GM21737 (cell line): ENCODE data around the gene PHRF1.

Experiments
- ATAC-seq: cut with Tn5 transposase; IDR thresholded peaks from one replicate; pipeline ENCODE4 v1.9.1; 2021; ENCODE audit warnings: mild to moderate bottlenecking, moderate library complexity; ENCODE audit not compliant: unreplicated experiment

The PHRF1 gene

DNA sequence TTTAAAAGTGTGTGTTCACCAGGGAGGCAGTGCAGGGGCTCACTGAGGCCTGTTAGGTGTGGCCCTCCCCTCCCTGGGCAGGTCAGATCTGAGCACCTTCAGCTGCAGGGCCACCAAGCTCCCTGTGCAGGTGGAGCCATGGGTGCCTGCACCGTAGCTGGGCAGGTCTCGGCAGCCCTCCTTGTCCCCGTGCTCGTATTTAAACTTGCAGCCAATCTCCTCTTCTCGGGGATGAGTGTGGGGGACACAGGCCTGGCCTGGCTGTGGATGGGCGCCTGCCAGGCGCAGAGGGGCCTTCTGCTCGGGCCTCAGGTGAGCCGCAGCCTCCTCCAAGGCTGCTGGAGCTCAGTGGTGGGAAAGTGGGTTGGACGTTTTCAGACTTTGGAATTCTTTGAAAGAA lies 19.1 kb downstream of the PHRF1 start:
- no peak for ATAC-seq

GRCh38 chr11:596374-596773 lies 20.1 kb downstream of the PHRF1 start:
- ATAC-seq, result no peak

GRCh38 chr11:597166-597725 lies 21.0 kb downstream of the PHRF1 start:
- no peak for ATAC-seq

DNA sequence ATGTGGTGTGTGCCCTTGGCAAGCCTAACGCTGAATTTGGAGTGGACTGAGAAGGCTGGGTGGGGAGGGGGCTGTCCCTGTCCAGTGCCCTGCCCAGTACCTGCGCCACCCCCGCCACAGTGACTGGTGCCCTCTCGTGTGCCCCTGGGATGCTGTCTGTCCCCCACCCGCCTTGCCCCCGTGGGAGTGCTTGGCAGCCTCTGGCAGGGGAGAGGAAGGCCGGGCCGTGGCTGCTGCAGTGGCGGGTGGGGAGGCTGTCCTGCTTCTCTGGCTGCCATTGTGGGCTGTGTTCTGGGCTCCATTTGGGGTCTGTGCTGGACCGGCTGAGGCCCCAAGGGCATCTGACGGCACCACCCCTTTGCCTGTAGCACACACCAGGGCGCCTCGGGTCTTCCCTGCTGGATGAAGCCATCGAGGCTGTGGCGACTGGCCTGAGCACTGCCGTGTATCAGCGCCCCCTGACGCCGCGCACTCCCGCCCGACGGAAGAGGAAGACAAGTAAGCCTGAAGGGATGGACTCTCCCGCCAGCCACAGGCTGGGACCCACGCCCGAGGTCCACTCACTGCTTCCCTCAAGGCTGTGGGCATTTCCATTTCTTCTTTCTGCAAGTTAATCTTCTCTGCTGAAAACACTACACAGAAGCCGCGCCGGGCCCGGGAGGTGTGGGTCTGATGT lies 21.9 kb downstream of the PHRF1 start:
- ATAC-seq, result no peak

- ATAC-seq, result no peak
Measured at GRCh38 chr11:601573-602245, 25.4 kb downstream of the PHRF1 start.

DNA sequence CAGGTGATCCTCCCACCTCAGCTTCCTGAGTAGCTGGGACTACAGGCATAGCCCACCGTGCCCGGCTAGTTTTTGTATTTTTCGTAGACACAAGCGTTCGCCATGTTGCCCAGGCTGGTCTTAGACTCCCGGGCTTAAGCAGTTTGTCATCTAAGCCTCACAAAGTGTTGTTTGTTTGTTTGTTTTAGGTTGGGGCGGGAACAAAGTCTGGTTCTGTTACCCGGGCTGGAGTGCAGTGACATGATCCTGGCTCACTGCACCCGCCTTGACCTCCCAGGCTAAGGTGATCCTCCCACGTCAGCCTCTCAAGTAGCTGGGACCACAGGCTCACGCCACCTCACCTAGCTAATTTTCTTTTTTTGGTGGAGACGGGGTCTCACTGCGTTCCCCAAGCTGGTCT lies 26.9 kb downstream of the PHRF1 start:
- ATAC-seq, result no peak

GRCh38 chr11:605286-606129 lies 29.2 kb downstream of the PHRF1 start:
- ATAC-seq, result no peak

DNA sequence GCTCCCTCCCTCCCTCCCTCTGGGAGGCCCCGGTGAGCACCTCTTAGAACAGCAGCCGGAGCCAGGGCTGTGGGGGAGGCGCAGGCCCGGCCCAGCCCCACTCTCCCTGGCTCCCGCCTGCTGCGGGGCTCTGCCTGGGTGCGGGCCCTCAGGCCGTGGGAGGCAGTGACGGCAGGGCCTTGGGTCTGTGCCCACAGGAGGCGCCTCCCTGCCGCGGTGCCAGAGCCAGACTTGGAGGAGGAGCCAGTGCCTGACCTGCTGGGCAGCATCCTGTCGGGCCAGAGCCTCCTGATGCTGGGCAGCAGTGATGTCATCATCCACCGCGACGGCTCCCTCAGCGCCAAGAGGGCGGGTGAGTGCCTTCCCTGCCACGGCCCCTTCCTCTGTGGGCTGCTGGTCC lies 30.0 kb downstream of the PHRF1 start:
- no peak for ATAC-seq

DNA sequence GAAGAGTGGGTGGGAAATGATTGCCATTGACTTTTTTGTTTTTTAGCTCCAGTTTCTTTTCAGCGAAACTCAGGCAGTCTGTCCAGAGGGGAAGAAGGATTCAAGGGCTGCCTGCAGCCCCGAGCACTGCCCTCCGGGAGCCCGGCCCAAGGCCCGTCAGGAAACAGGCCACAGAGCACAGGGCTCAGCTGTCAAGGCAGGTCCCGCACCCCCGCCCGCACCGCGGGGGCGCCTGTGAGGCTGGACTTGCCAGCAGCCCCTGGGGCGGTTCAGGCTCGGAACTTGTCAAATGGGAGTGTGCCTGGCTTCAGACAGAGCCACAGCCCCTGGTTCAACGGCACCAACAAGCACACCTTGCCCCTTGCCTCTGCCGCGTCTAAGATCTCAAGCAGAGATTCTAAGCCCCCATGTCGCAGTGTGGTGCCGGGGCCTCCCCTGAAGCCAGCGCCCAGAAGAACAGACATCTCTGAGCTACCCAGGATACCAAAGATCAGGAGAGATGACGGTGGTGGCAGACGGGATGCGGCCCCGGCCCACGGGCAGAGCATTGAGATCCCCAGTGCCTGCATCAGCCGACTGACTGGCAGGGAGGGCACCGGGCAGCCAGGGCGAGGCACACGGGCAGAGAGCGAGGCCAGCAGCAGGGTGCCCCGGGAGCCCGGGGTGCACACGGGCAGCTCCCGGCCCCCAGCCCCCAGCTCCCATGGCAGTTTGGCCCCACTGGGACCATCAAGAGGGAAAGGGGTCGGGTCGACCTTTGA lies 30.9 kb downstream of the PHRF1 start:
- no peak for ATAC-seq

- ATAC-seq, result no peak
Measured at GRCh38 chr11:607971-608659, 31.8 kb downstream of the PHRF1 start.

DNA sequence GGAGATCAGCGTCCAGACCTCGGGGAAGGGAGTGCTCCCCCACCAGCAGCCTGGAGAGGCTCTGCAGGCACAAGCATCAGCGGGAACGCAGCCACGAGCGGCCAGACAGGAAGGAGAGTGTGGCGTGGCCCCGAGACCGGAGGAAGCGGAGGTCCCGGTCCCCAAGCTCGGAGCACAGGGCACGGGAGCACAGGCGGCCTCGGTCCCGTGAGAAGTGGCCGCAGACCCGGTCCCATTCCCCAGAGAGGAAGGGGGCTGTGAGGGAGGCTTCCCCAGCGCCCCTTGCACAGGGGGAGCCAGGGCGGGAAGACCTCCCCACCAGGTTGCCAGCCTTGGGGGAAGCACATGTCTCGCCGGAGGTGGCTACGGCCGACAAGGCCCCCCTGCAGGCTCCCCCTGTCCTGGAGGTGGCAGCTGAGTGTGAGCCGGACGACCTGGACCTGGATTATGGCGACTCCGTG lies 32.6 kb downstream of the PHRF1 start:
- ATAC-seq, result no peak

- ATAC-seq, result no peak
Measured at GRCh38 chr11:609341-609811, 33.1 kb downstream of the PHRF1 start.

- ATAC-seq, result no peak
Measured at GRCh38 chr11:610146-610801, 34.0 kb downstream of the PHRF1 start.

DNA sequence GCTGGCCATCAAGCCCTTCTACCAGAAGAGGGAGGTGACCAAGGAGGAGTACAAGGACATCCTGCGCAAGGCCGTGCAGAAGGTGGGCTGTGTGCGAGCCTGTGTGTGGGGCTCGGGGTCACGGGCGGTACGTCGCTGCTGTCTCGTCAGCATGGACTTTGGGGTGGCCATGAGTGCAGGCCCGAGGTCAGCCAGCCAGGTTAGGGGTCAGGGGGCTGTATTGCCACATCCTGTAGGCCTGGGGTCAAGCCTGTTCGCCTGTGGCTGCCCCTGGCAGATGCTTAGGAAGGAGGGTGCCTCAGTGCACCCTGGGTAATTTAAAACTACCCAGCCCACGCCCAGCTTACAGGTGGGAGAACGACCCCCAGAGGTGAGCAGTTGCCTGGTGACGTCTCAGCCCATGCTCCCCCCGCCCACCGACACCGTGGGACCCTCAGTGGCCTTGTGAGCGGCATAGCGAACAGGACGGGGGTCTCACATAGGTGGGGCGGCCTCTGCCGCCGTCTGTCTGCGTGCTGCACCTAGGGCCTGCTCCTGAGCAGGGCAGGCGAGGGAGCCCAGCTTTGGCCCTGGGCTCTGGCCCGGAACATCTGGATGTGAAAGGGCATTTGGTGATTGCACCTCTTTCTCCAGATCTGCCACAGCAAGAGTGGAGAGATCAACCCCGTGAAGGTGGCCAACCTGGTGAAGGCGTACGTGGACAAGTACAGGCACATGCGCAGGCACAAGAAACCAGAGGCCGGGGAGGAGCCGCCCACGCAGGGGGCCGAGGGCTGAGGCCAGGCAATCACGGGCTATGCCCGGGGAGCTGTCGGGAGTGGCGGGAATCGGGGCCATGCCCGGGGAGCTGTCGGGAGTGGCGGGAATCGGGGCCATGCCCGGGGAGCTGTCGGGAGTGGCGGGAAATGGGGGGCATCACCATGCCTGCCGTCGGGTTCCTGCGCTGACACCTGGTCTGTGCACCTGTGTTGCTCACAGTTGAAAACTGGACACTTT lies 35.0 kb downstream of the PHRF1 start:
- no peak for ATAC-seq

DNA sequence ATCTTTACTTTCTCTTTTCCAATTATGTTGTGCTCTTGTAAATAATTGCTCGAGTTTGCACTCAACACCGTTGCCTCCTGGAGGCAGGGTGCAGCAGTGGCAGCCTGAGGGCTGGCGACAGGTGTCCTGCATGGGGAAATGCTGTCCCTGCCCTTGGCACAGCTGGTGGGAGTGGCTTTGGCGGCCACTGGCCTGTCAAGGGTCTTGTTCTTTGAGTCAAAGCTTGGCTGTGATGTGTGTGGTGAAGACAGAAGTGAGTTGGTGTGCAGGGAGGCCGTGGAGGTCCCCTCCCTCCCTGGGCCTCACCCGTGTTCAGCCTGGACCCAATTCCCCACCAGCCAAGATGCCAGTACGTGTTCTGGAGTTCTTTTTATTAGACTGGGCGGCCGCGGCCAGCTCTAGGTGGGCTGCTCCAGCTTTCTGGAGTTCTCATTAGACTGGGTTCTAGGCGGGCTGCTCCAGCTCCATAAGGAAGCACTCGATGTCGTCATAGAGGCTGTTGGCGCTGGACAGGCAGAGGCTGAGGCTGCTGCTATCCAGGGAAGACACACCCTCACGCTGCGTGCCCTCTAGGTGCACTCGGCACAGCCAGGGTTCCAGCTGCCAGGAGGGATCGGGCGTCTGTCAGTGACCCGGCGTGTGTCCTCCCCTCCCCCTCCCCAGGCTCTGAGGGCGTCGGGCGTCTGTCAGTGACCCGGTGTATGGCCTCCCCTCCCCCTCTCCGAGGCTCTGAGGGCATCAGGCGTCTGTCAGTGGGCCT lies 36.1 kb downstream of the PHRF1 start:
- no peak for ATAC-seq

GRCh38 chr11:612961-613300 lies 36.7 kb downstream of the PHRF1 start:
- ATAC-seq, result no peak

- ATAC-seq, result no peak
Measured at GRCh38 chr11:613369-613968, 37.2 kb downstream of the PHRF1 start.
